Panc1 (cell line): ENCODE data around the gene IRF2BP1. TPM values are rescaled to one million over a fixed set of nuclear protein-coding genes. Genes with fewer than 3 reads are reported as not detected.

Experiments used
- ATAC-seq: fragments of 200-7000 bp; cut with Tn5 transposase; 2 replicates; pipeline ENCODE4 v1.9.1; 2020; ENCODE audit warnings: mild to moderate bottlenecking, moderate library complexity
- BruUV-seq: library from RNA; stranded (reverse); fragments of 400-500 nt; replicated peaks from 2 replicates; lab custom pipeline; 2021; lab: Mats Ljungman, UMichigan
- CTCF ChIA-PET: fragments of 300-600 bp; sonication (Branson Sonifier 250); formaldehyde crosslinking; loops from one replicate; lab custom pipeline; 2022; ENCODE audit warnings: antibody characterized with exemption; lab: Charles Lee
- POLR2A ChIA-PET: fragments of 300-600 bp; sonication (Branson Sonifier 250); formaldehyde crosslinking; loops from one replicate; lab custom pipeline; 2022; ENCODE audit warnings: antibody characterized with exemption; lab: Charles Lee
- DNase-seq: peaks from one replicate; pipeline ENCODE4 v3.0.0-alpha.2; 2010; ENCODE audit warnings: low read depth, low spot score
- H3K27ac ChIP-seq: 2 replicates; pipeline ENCODE4 v1.5.1; 2011; ENCODE audit warnings: mild to moderate bottlenecking, low read length, inconsistent platforms
- H3K27me3 ChIP-seq: fragments of 200-500 bp; sonication (Bioruptor generic); 2 replicates; pipeline ENCODE4 v1.6.0; 2014; ENCODE audit warnings: low read length, inconsistent platforms; ENCODE audit not compliant: control insufficient read depth, insufficient read depth
- H3K36me3 ChIP-seq: fragments of 200-500 bp; sonication (Bioruptor generic); 2 replicates; pipeline ENCODE4 v1.5.1; 2014; ENCODE audit warnings: inconsistent platforms, mild to moderate bottlenecking, low read length, moderate library complexity; ENCODE audit not compliant: control insufficient read depth, insufficient read depth
- H3K4me1 ChIP-seq: 2 replicates; pipeline ENCODE4 v1.5.1; 2011; ENCODE audit warnings: inconsistent platforms, mild to moderate bottlenecking, low read length, moderate library complexity; ENCODE audit not compliant: control insufficient read depth, insufficient read depth
- H3K4me3 ChIP-seq, 2 experiments: 2 replicates each; pipeline ENCODE4 v1.5.1; 2011 to 2012; ENCODE audit warnings: low read depth in 2 of 2, low read length in 2 of 2, mild to moderate bottlenecking in 2 of 2, inconsistent platforms in 1 of 2, moderate library complexity in 1 of 2
- H3K9me3 ChIP-seq: fragments of 200-500 bp; sonication (Bioruptor generic); 2 replicates; pipeline ENCODE4 v1.5.1; 2014; ENCODE audit warnings: low read depth, mild to moderate bottlenecking, inconsistent platforms, low read length, moderate library complexity; ENCODE audit not compliant: control insufficient read depth, insufficient read depth
- POLR2AphosphoS5 ChIP-seq: IDR thresholded peaks from 2 replicates; pipeline ENCODE4 v1.6.1; 2012; ENCODE audit warnings: mild to moderate bottlenecking, low read depth, low read length, moderate library complexity
- SIN3A ChIP-seq: IDR thresholded peaks from 2 replicates; pipeline ENCODE4 v1.6.1; 2012; ENCODE audit warnings: low read depth, mild to moderate bottlenecking, low read length, moderate library complexity, borderline replicate concordance; ENCODE audit not compliant: insufficient read depth
- TCF7L2 ChIP-seq: IDR thresholded peaks from 2 replicates; pipeline ENCODE4 v1.6.1; 2011; ENCODE audit warnings: mild to moderate bottlenecking, low read depth, low read length, inconsistent platforms
- in situ Hi-C: cut with HindIII; loops from 2 replicates; pipeline ENCODE4 v1.10.0; 2016; ENCODE audit warnings: low sequenced_read_pairs, low pct_unique_long_range_greater_than_20kb
- intact Hi-C: fragments of 100-400 bp; cut with micrococcal nuclease; formaldehyde crosslinking; loops from one replicate; pipeline ENCODE4 v1.10.0; 2022; ENCODE audit not compliant: unreplicated experiment
- total RNA-seq: library from RNA; stranded (reverse); gene quantifications from one replicate; pipeline ENCODE4 v1.2.1, GENCODE V29; 2021; ENCODE audit not compliant: unreplicated experiment
- TF ChIP-seq, protein P1 (sequence below): fragments of 450-650 bp; IDR thresholded peaks from 2 replicates; pipeline ENCODE4 v1.5.1; 2017; ENCODE audit warnings: mild to moderate bottlenecking
- TF ChIP-seq, protein P2 (sequence below), 2 experiments: IDR thresholded peaks; 2 replicates each; pipeline ENCODE4 v1.6.1; 2011 to 2012; ENCODE audit warnings: low read depth in 2 of 2, control low read depth in 1 of 2, low read length in 1 of 2, mild to moderate bottlenecking in 1 of 2, moderate library complexity in 1 of 2; ENCODE audit not compliant: insufficient read depth in 1 of 2

Gene IRF2BP1
- total RNA-seq, 1 experiment from 2014 or later = 21.9 TPM

GRCh38 chr19:45852145-45852750 lies 33.7 kb downstream of the IRF2BP1 start:
- intact Hi-C loops = no loop called here
- H3K4me1 ChIP-seq = no peaks in the 10 kb centered on the region
- ChIA-PET POLR2A (no interaction called here), CTCF (no interaction called here)
- TF ChIP-seq, protein P1, sequence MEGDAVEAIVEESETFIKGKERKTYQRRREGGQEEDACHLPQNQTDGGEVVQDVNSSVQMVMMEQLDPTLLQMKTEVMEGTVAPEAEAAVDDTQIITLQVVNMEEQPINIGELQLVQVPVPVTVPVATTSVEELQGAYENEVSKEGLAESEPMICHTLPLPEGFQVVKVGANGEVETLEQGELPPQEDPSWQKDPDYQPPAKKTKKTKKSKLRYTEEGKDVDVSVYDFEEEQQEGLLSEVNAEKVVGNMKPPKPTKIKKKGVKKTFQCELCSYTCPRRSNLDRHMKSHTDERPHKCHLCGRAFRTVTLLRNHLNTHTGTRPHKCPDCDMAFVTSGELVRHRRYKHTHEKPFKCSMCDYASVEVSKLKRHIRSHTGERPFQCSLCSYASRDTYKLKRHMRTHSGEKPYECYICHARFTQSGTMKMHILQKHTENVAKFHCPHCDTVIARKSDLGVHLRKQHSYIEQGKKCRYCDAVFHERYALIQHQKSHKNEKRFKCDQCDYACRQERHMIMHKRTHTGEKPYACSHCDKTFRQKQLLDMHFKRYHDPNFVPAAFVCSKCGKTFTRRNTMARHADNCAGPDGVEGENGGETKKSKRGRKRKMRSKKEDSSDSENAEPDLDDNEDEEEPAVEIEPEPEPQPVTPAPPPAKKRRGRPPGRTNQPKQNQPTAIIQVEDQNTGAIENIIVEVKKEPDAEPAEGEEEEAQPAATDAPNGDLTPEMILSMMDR = no peak
- TF ChIP-seq POLR2AphosphoS5 = no peak
- TF ChIP-seq, protein P2, sequence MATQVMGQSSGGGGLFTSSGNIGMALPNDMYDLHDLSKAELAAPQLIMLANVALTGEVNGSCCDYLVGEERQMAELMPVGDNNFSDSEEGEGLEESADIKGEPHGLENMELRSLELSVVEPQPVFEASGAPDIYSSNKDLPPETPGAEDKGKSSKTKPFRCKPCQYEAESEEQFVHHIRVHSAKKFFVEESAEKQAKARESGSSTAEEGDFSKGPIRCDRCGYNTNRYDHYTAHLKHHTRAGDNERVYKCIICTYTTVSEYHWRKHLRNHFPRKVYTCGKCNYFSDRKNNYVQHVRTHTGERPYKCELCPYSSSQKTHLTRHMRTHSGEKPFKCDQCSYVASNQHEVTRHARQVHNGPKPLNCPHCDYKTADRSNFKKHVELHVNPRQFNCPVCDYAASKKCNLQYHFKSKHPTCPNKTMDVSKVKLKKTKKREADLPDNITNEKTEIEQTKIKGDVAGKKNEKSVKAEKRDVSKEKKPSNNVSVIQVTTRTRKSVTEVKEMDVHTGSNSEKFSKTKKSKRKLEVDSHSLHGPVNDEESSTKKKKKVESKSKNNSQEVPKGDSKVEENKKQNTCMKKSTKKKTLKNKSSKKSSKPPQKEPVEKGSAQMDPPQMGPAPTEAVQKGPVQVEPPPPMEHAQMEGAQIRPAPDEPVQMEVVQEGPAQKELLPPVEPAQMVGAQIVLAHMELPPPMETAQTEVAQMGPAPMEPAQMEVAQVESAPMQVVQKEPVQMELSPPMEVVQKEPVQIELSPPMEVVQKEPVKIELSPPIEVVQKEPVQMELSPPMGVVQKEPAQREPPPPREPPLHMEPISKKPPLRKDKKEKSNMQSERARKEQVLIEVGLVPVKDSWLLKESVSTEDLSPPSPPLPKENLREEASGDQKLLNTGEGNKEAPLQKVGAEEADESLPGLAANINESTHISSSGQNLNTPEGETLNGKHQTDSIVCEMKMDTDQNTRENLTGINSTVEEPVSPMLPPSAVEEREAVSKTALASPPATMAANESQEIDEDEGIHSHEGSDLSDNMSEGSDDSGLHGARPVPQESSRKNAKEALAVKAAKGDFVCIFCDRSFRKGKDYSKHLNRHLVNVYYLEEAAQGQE (IDR thresholded peaks at IDR 0.05; ENCODE audit: insufficient read depth in 1 of 2, low read depth in 2 of 2, low read length in 1 of 2) = no peak
- TF ChIP-seq TCF7L2 = no peak
- TF ChIP-seq SIN3A = no peak
- H3K27me3 ChIP-seq = no peaks in the 10 kb centered on the region
- in situ Hi-C loops = no loop called here
- DNase-seq (no peak), ATAC-seq (no peak)
- H3K36me3 ChIP-seq = peaks cover 9% of the 10 kb centered on the region
- BruUV-seq = no TSS peak
- no peak overlapping the region for H3K27ac ChIP-seq
- no peaks in the 10 kb centered on the region for H3K9me3 ChIP-seq
- H3K4me3 ChIP-seq = no peak overlapping the region

GRCh38 chr19:45848922-45849321 lies 37.0 kb downstream of the IRF2BP1 start:
- TF ChIP-seq, protein P1 = no peak
- in situ Hi-C loops = no loop called here
- ChIA-PET POLR2A (no interaction called here), CTCF (no interaction called here)
- no peak for DNase-seq
- BruUV-seq = no TSS peak
- H3K27ac ChIP-seq = no peak overlapping the region
- intact Hi-C loops = no loop called here
- no peak overlapping the region for H3K4me3 ChIP-seq
- H3K27me3 ChIP-seq = no peaks in the 10 kb centered on the region
- H3K9me3 ChIP-seq = no peaks in the 10 kb centered on the region
- H3K4me1 ChIP-seq = no peaks in the 10 kb centered on the region
- no peak for ATAC-seq
- peaks cover 13% of the 10 kb centered on the region for H3K36me3 ChIP-seq
